GM12878 (cell line): ENCODE data around the gene DYDC2. TPM values are rescaled to one million over a fixed set of nuclear protein-coding genes. Genes with fewer than 3 reads are reported as not detected.

Experiments
- ATAC-seq: fragments of 200-7000 bp; cut with Tn5 transposase; 3 replicates; pipeline ENCODE4 v1.9.1; 2020; ENCODE audit warnings: mild to moderate bottlenecking, moderate library complexity
- BruUV-seq: library from RNA; stranded (reverse); fragments of 400-500 nt; replicated peaks from 2 replicates; lab custom pipeline; 2021; lab: Mats Ljungman, UMichigan
- CTCF ChIA-PET: fragments of 300-600 bp; sonication (Branson Sonifier 250); formaldehyde crosslinking; extraction: SDS; loops from one replicate; lab custom pipeline; 2021; ENCODE audit warnings: inconsistent platforms; lab: Yijun Ruan, JAX
- POLR2A ChIA-PET: fragments of 350-600 bp; formaldehyde crosslinking; extraction: SDS; loops from one replicate; lab custom pipeline; 2021; ENCODE audit warnings: inconsistent platforms; lab: Charles Lee
- RAD21 ChIA-PET: fragments of 300-600 bp; sonication (Branson Sonifier 250); formaldehyde crosslinking; loops from one replicate; lab custom pipeline; 2023; ENCODE audit warnings: antibody characterized with exemption; ENCODE audit not compliant: unreplicated experiment; lab: Charles Lee
- SMC1A ChIA-PET: fragments of 300-600 bp; sonication (Branson Sonifier 250); formaldehyde crosslinking; loops from one replicate; lab custom pipeline; 2023; ENCODE audit not compliant: unreplicated experiment, uncharacterized antibody; lab: Charles Lee
- DNase-seq: peaks from one replicate; pipeline ENCODE4 v3.0.0-alpha.2; 2011; ENCODE audit warnings: low read depth, low spot score
- FAIRE-seq: peaks from 3 replicates; lab custom pipeline; 2011; peaks lifted over from hg19 to GRCh38; lab: Jason Lieb, UNC
- H2AFZ ChIP-seq: 2 replicates; pipeline ENCODE4 v1.6.0; 2011; ENCODE audit warnings: low read depth, low read length, control low read depth; ENCODE audit not compliant: control insufficient read depth
- H3K27ac ChIP-seq: 2 replicates; pipeline ENCODE4 v1.5.1; 2011; ENCODE audit warnings: control low read depth; ENCODE audit not compliant: control insufficient read depth, insufficient read depth
- H3K27me3 ChIP-seq, 2 experiments: replicated peaks in 1 of 2; 2 replicates each; pipeline versions ENCODE4 v1.6.0 to v1.6.1; 2011; ENCODE audit warnings: low read length in 1 of 2; ENCODE audit not compliant: control insufficient read depth in 2 of 2, insufficient read depth in 2 of 2
- H3K36me3 ChIP-seq, 2 experiments: 2 replicates each; pipeline ENCODE4 v1.5.1; 2011; ENCODE audit warnings: low read length in 1 of 2; ENCODE audit not compliant: control insufficient read depth in 2 of 2, insufficient read depth in 2 of 2
- H3K4me1 ChIP-seq: 2 replicates; pipeline ENCODE4 v1.6.1; 2011; ENCODE audit warnings: mild to moderate bottlenecking, low read length, moderate library complexity, mixed read lengths; ENCODE audit not compliant: control insufficient read depth, insufficient read depth
- H3K4me2 ChIP-seq: 2 replicates; pipeline ENCODE4 v1.6.0; 2011; ENCODE audit warnings: control low read depth; ENCODE audit not compliant: control insufficient read depth, insufficient read depth
- H3K4me3 ChIP-seq: fragments of 200-600 bp; sonication (generic); 2 replicates; pipeline ENCODE4 v1.5.1; 2016
- H3K79me2 ChIP-seq: 2 replicates; pipeline ENCODE4 v1.6.0; 2011; ENCODE audit warnings: low read length; ENCODE audit not compliant: control insufficient read depth, insufficient read depth
- H3K9ac ChIP-seq: 2 replicates; pipeline ENCODE4 v1.8.0; 2011; ENCODE audit warnings: low read length, control low read depth, mixed read lengths; ENCODE audit not compliant: control insufficient read depth, insufficient read depth
- H3K9me3 ChIP-seq: replicated peaks from 3 replicates; pipeline ENCODE4 v1.5.1; 2011; ENCODE audit warnings: mild to moderate bottlenecking, low read length; ENCODE audit not compliant: control insufficient read depth, insufficient read depth
- H4K20me1 ChIP-seq: 2 replicates; pipeline ENCODE4 v1.6.0; 2011; ENCODE audit not compliant: control insufficient read depth, insufficient read depth
- BCLAF1 ChIP-seq: fragments of 450-650 bp; IDR thresholded peaks from 2 replicates; pipeline ENCODE4 v1.6.1; 2017; ENCODE audit warnings: antibody characterized with exemption, mild to moderate bottlenecking, moderate library complexity
- BRCA1 ChIP-seq: IDR thresholded peaks from 2 replicates; pipeline ENCODE4 v1.6.1; 2011; ENCODE audit warnings: low read depth, low read length, improper control_type of control experiment
- KDM1A ChIP-seq: fragments of 200-600 bp; sonication (generic); IDR thresholded peaks from 2 replicates; pipeline ENCODE4 v1.6.1; 2016; ENCODE audit warnings: borderline replicate concordance
- MEF2A ChIP-seq: IDR thresholded peaks from 2 replicates; pipeline ENCODE4 v1.6.1; 2011; ENCODE audit warnings: low read depth, mild to moderate bottlenecking, low read length, moderate library complexity; ENCODE audit not compliant: insufficient read depth
- MYB ChIP-seq: fragments of 150-350 bp; IDR thresholded peaks from 2 replicates; pipeline ENCODE4 v1.6.1; 2014; ENCODE audit warnings: mild to moderate bottlenecking, low read depth, low read length, borderline replicate concordance
- TCF12 ChIP-seq: IDR thresholded peaks from 2 replicates; pipeline ENCODE4 v1.6.1; 2011; ENCODE audit warnings: low read depth, mild to moderate bottlenecking, low read length
- USF2 ChIP-seq: IDR thresholded peaks from 2 replicates; pipeline ENCODE4 v1.6.1; 2011; ENCODE audit warnings: low read depth, low read length, improper control_type of control experiment, borderline replicate concordance
- WGBS: methylation state at CpG from one replicate; pipeline ENCODE4 v1.1.6; 2016; ENCODE audit warnings: low lambda C conversion rate; ENCODE audit not compliant: insufficient replicate concordance, insufficient coverage; ENCODE audit errors: missing lambda C conversion rate; 5-methylcytosine and 5-hydroxymethylcytosine counted together
- in situ Hi-C: fragments of 300-500 bp; cut with MboI; formaldehyde crosslinking; loops from 9 replicates; pipeline ENCODE4 v1.14.3; 2018; ENCODE audit warnings: mixed read lengths
- intact Hi-C: fragments of 100-400 bp; cut with micrococcal nuclease; formaldehyde crosslinking; loops from one replicate; pipeline ENCODE4 v1.14.2; 2022; ENCODE audit not compliant: unreplicated experiment
- polyA plus RNA-seq, 11 experiments: library from polyadenylated mRNA; depleted of rRNA in 4 of 11; unstranded in 6 of 11; stranded (reverse) in 5 of 11; fragments of >200 nt; fragmentation: Nextera tagmentation in 4 of 11; fragmentation: Illumina TruSeq in 1 of 11; extraction: Ambion mirVana in 4 of 11; extraction: Trizol in 1 of 11; gene quantifications; 1 replicate in 1 of 11; 2 replicates in 10 of 11; pipeline versions ENCODE4 v1.2.1 to v1.2.3, GENCODE V29; 2011 to 2016; ENCODE audit warnings: inconsistent platforms in 2 of 11, missing spikeins in 2 of 11, low read depth in 1 of 11
- total RNA-seq, 4 experiments: library from RNA; depleted of rRNA in 3 of 4; stranded (reverse); fragments of >200 nt in 3 of 4; fragmentation: Illumina TruSeq in 1 of 4; extraction: Trizol in 1 of 4; gene quantifications; 2 replicates each; pipeline versions ENCODE4 v1.2.1 to v1.2.3, GENCODE V29; 2013 to 2021

Gene DYDC2
- total and polyA plus RNA-seq, 10 of the 15 experiments (the other 5 are each of a cell fraction or from before 2014, with no cell fraction given), result 0.18 TPM; not detected in 9

DNA sequence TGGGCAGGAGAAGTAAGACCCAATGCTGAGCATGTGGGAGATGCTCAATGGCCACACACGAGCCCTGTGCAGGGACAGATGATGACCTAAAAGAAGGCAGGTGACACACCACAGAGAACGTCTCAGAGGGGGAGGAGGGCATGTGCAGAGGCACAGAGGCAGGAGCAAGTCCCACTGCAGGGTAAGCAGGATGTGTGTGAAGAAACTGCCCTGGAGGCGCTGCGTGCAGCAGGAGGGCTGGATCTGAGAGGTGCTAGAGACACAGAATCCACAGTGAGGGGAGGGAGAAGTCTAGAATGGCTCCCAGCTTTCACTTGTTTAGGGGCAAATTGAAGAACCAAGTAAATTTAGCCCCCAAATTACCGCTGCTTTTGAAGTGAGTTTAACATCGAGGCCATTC is 14.9 kb downstream of the DYDC2 start:
- Histone ChIP-seq H3K27me3 (no peaks in the 10 kb centered on the region), H3K4me1 (no peaks in the 10 kb centered on the region), H3K79me2 (no peaks in the 10 kb centered on the region), H3K9ac (no peak overlapping the region), H2AFZ (no peak overlapping the region), H3K27ac (no peak overlapping the region)
- FAIRE-seq, result no peak
- POLR2A ChIA-PET, result no interaction called here
- DNase-seq, result no peak
- TF ChIP-seq MYB (no peak), KDM1A (no peak), TCF12 (no peak), USF2 (no peak), BCLAF1 (no peak), MEF2A (no peak), BRCA1 (no peak)
- TF ChIP-seq, all 136 proteins: peak for 0
- WGBS, result 41% methylated on average over 6 of the region's 6 CpGs
- no peaks in the 10 kb centered on the region for H3K36me3 ChIP-seq
- no peak for ATAC-seq
- BruUV-seq, result no TSS peak
- no peak overlapping the region for H3K4me3 ChIP-seq
- intact Hi-C loops (no loop called here), in situ Hi-C loops (no loop called here)
- H4K20me1 ChIP-seq, result no peaks in the 10 kb centered on the region
- ChIA-PET SMC1A (interaction anchor here (1.7 kb wide), 1 partner anchor 11 kb away, joined by 3 read pairs; no protein-coding TSS in a partner anchor), CTCF (interaction anchor here (1.4 kb wide), 1 partner anchor 10 kb away, joined by 4 read pairs; no protein-coding TSS in a partner anchor), RAD21 (no interaction called here)
- no peaks in the 10 kb centered on the region; the same call in 1 of the 3 replicates for H3K9me3 ChIP-seq
- H3K4me2 ChIP-seq, result no peak overlapping the region
